CD4-positive, alpha-beta T cell treated with Interleukin-4 for 1 hour (primary cell): ENCODE measurements around the gene GPC6.
A peak's percentile ranks its signal among the peaks of the same experiment; 100 is the strongest.
"Not testable (repeated sequence)": the region's sequence is repeated elsewhere in the genome, so short reads cannot be mapped to it uniquely, and the experiment has no call there.

Experiments
- DNase-seq, 2 donors: peaks; one replicate each; pipeline ENCODE4 v3.0.0-alpha.2; 2020 to 2022

The GPC6 gene

DNA sequence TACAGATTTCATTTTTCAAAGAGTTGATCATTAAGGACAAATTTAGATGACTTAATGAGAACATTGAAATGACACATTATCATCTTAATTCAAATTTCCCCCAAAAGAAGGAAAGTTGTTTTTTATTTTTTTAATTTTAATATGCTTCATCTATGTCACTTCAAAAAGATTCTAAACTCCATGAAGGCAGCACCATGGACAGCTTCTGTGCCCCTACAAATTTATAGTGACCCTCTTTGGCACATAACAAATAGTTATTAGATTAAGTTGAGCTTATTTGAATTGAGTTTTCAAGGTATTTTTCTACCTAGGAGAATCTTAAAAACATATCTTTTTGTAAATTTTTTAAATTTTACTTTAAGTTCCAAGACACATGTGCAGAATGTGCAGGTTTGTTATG is 1054.2 kb downstream of the GPC6 start:
- DNase-seq = no peak

GRCh38 chr13:94286581-94286980 is 1060.0 kb downstream of the GPC6 start:
- no peak for DNase-seq

GRCh38 chr13:94291631-94292322 is 1065.2 kb downstream of the GPC6 start:
- no peak for DNase-seq

DNA sequence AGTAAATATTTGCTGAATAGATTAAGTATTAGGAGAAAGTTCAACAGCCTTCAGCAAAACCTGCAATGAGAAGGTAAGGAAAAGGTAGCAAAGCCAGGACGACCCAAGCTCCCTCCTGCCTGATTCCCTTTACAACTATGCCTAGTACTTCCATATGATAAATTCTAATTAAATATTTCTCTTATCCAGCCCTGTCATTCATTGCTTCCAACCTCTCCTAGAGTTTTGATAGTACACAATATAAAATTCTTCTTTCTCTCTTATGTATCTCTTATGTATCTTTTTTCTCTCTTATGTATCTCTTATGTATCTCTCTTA is 1065.7 kb downstream of the GPC6 start:
- no peak for DNase-seq

GRCh38 chr13:94296471-94296870 is 1069.9 kb downstream of the GPC6 start:
- DNase-seq = no peak

- DNase-seq = no peak
Observed at GRCh38 chr13:94298346-94298745, 1071.7 kb downstream of the GPC6 start.

DNA sequence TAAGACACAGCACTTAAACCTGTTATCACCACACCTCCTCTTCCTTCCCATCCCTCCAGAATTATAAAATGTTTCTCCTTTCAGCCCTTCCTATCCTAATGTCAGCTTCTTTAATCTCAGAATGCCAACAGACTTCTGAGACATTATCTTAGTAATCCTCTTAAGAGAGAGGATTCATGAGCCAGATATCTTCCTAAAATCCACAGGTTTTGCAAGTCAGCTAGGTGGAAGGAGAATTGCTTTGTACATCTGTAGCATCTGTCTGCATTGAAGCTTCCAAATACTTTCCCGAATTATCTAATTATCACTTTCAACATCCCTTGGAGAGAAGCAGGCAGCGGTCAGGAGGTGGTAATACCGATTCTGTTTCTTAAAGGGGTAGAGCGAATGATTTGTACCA is 1073.8 kb downstream of the GPC6 start:
- DNase-seq = no peak

- no peak for DNase-seq
Observed at GRCh38 chr13:94301487-94301886, 1074.9 kb downstream of the GPC6 start.

DNA sequence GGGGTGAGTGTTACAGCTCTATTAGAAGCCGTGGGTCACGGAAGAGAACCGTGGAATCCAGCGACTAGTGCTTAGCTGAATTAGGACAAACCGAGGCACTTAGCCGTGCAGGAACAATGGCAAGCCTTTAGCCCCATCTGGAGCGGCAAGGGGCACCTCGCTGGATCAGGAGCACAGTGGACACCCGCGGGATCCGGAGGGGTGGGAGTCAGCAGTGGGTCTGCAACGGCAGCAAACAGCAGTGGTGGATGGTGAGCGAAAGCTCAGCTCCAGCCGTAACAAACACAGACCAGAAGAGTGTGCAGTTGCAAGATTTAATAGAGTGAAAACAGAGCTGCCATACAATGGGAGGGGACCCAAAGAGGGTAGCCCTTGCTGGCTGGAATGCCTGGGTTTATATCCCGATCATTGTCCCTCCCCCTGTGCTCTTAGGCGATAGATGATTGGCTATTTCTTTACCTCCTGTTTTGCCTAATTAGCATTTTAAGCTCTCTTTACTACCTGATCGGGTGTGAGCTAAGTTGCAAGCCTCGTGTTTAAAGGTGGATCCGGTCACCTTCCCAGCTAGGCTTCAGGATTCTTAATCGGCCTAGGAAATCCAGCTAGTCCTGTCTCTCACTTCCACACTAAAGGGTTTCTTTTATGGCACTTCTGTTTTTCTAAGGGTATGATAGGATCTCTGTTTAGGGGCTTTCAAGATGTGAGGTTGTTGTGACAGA is 1076.4 kb downstream of the GPC6 start:
- DNase-seq = not testable (repeated sequence)

DNA sequence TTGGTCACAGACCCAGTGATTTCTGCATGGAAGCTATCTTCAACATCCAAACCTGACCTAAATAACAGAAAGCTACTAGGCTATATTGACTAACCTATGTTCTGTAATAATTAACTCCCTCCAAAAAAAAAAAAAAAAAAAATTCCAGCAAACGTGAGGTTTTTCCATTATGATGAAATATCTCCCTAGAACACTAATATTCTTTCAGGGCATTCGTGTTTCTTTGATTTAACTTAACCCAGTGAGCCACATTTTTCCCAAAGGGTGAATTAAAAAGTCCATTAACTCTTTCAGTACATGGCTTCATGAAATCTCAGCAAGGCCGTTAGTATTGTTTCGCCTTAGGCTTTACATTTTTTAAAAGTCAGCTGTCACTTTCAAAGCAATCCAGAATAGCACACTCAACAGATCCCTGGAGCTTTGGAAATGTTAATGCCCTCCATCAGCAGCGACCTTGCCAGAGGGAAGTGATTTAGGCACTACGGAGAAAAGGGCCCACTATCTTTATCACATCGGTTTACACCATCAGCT is 1077.1 kb downstream of the GPC6 start:
- DNase-seq = no peak

- DNase-seq = no peak
Observed at GRCh38 chr13:94305033-94305432, 1078.4 kb downstream of the GPC6 start.

DNA sequence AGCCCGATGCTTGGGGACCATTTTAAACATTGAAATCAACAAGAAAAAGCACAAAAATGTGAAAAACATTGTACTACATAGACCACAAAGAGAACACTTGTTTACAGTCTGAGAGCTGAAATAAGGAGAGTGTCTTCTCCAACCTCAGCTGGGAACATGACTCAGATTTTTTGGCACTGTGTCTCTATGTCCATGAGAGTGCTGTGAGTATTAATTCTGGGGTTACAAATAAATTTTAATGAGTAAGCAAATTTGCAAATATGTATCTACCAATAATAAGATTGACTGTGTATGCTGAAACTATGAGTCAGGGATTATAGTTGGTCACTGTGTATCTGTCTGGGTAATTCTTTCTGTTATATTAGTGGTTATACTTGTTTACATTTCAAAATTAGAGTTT is 1078.9 kb downstream of the GPC6 start:
- no peak for DNase-seq

DNA sequence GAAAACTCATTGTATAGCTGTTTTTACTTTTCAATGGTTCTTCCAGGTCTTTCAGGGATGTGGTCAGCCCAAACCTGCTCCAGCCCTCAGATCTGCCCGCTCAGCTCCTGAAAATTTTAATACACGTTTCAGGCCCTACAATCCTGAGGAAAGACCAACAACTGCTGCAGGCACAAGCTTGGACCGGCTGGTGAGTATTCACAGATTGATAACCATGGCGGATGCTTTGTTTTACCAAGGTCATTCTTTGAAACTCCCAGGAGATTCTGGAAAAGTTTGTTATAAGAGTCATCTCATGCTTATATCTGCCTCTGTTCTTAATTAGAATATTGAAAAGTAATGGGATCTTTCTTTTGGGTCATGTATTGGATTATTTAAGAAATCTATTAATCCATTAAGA is 1079.3 kb downstream of the GPC6 start:
- DNase-seq = no peak

DNA sequence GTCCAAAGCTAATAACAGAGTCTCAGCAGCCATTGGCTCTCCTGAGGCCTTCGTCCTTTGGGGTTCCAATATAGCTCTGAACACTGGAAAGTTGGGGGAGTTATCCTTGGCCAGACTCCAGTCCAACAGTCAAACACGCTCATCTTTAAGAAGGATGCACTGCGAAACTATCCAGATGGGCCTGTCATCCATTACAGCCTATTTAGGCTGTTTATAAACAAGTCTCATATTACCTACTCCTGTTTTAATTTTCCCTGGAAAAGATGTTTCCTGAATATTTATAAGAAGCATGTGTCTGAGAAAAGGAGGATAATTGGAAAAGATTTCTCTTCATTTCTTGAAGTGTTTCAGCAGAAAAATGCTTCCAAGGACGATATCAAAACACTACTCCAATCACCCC is 1082.2 kb downstream of the GPC6 start:
- no peak for DNase-seq

DNA sequence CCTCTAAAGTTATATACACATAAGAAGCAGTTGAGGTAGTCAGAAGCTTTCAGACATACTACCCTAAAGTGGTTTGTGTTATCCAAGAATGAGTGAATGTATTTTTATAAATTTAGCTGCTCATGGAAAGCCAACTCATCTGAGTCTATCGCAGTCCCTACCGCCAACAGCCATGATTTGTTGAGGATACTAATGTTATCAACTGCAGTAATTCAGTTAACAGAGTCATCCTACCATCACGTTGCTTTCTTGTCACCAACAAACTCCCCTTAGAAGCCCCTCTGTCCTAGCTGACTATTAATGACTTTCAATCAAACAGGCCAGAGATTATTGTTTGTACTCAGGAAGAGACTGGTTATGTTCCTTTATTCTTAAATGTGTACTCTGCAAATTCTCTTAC is 1083.0 kb downstream of the GPC6 start:
- no peak for DNase-seq

GRCh38 chr13:94309997-94310855 is 1083.6 kb downstream of the GPC6 start:
- DNase-seq = no peak

GRCh38 chr13:94311893-94312292 is 1085.3 kb downstream of the GPC6 start:
- no peak for DNase-seq

GRCh38 chr13:94312511-94313216 is 1086.1 kb downstream of the GPC6 start:
- peak in 1 of 2 donors; percentile 33 for DNase-seq

DNA sequence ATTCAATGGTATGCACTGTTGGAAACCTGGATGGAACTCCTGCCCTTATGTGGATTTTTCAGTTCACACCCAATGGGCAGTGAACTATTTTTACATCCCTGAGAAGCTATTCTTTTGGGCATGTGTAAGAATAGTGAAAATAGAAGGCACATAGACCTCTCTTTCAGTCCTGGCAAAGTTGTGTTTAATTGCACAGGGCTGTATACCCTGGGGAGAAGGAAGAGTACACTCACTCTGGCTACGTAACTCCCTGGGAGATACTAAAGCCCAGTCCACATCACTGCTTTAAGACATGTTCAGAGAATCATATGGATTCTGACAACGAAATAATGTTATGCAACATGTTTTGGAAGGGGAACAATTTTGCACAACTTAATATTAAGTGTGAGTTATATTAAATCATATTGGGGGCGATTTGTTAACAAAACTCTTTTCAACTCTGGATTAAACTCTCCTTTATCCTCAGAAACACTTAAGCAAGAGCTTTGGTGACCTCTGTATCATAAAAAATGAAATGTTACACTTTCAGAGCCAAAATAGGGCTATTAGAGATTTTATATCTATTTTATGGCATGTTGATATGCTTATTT is 1086.8 kb downstream of the GPC6 start:
- no peak for DNase-seq

GRCh38 chr13:94313926-94314325 is 1087.3 kb downstream of the GPC6 start:
- DNase-seq = no peak

DNA sequence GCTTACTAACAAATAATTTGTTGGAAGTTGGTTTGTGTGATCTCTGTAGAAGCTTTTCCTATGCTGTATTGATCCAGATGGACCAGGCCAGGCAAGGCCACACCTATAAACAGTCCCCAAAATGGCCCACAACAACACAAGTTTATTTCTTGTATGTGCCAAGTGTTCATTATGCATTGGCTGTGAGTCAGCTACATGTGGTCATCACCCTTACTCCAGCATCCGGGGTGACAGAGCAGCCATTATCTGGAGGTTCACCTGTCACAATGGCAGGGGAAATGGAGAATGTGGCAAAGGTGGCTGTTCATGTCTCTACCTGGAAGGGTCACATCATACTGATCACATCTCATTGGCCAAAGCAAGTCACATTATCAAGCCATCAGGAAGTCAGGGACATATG is 1088.6 kb downstream of the GPC6 start:
- DNase-seq = no peak

- no peak for DNase-seq
Observed at GRCh38 chr13:94317063-94317491, 1090.5 kb downstream of the GPC6 start.

DNA sequence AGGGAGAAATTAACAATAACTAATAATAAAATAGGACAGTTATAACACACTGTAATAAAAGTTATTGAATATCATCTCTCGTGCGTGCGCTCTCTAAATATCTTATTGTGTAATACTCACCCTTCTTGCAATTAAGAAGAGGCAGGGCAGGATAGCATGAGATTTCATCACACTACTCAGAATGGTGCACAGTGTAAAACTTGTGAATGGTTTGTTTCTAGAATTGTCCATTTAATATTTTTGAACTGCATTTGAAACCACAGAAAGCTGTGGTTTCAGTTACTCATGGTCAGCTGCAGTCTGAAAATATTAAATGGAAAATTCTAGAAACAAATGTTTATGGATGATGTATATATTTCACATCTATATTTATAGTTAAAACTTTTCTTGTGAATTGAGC is 1091.8 kb downstream of the GPC6 start:
- DNase-seq = no peak
